H9 (cell line): Measurements from ENCODE around the gene ABCD1. TPM values are rescaled to one million over a fixed set of nuclear protein-coding genes. Genes with fewer than 3 reads are reported as not detected.

Source experiments
- DNase-seq: peaks from one replicate; pipeline ENCODE4 v3.0.0-alpha.2; 2017
- H2AFZ ChIP-seq: one replicate; pipeline ENCODE4 v1.6.1; 2013; ENCODE audit warnings: mild to moderate bottlenecking, low read length, control low read depth, moderate library complexity
- H2AK5ac ChIP-seq: 2 replicates; pipeline ENCODE4 v1.6.1; 2013; ENCODE audit warnings: low read length, control low read depth, mixed read lengths; ENCODE audit not compliant: insufficient read length
- H2BK120ac ChIP-seq: one replicate; pipeline ENCODE4 v1.6.1; 2013; ENCODE audit warnings: low read depth, mild to moderate bottlenecking, low read length, control low read depth, inconsistent platforms; ENCODE audit not compliant: poor library complexity, severe bottlenecking
- H2BK12ac ChIP-seq: 2 replicates; pipeline ENCODE4 v1.6.1; 2013; ENCODE audit warnings: low read length, control low read depth, mixed read lengths, low read depth; ENCODE audit not compliant: insufficient read length
- H2BK15ac ChIP-seq: 2 replicates; pipeline ENCODE4 v1.6.1; 2013; ENCODE audit warnings: low read depth, low read length, control low read depth
- H2BK20ac ChIP-seq: one replicate; pipeline ENCODE4 v1.6.1; 2013; ENCODE audit warnings: low read depth, mild to moderate bottlenecking, low read length, control low read depth, inconsistent platforms; ENCODE audit not compliant: poor library complexity, severe bottlenecking
- H2BK5ac ChIP-seq: 2 replicates; pipeline ENCODE4 v1.6.1; 2013; ENCODE audit warnings: low read length, control low read depth, mixed read lengths; ENCODE audit not compliant: insufficient read length
- H3K14ac ChIP-seq: 2 replicates; pipeline ENCODE4 v1.6.1; 2013; ENCODE audit warnings: low read length, control low read depth; ENCODE audit not compliant: insufficient read depth
- H3K18ac ChIP-seq: 2 replicates; pipeline ENCODE4 v1.6.1; 2013; ENCODE audit warnings: low read depth, mild to moderate bottlenecking, mixed read lengths, low read length, control low read depth; ENCODE audit not compliant: insufficient read length
- H3K23ac ChIP-seq: 2 replicates; pipeline ENCODE4 v1.6.1; 2013; ENCODE audit warnings: low read length, control low read depth, mixed read lengths, low read depth; ENCODE audit not compliant: insufficient read length
- H3K23me2 ChIP-seq: 2 replicates; pipeline ENCODE4 v1.6.1; 2013; ENCODE audit warnings: low read depth, mild to moderate bottlenecking, mixed read lengths, low read length, control low read depth; ENCODE audit not compliant: insufficient read length, poor library complexity, severe bottlenecking
- H3K27ac ChIP-seq: 2 replicates; pipeline ENCODE4 v1.5.1; 2013; ENCODE audit warnings: low read length, control low read depth, mixed read lengths, low read depth; ENCODE audit not compliant: insufficient read length
- H3K27me3 ChIP-seq: 2 replicates; pipeline ENCODE4 v1.6.1; 2013; ENCODE audit warnings: low read length, control low read depth, inconsistent platforms; ENCODE audit not compliant: insufficient read depth
- H3K4ac ChIP-seq: 2 replicates; pipeline ENCODE4 v1.6.1; 2013; ENCODE audit warnings: low read depth, mild to moderate bottlenecking, control low read depth, inconsistent platforms, low read length, moderate library complexity
- H3K4me1 ChIP-seq: 2 replicates; pipeline ENCODE4 v1.6.1; 2013; ENCODE audit warnings: low read length, control low read depth, inconsistent platforms; ENCODE audit not compliant: insufficient read depth
- H3K4me2 ChIP-seq: 2 replicates; pipeline ENCODE4 v1.6.1; 2013; ENCODE audit warnings: low read length, control low read depth, mixed read lengths; ENCODE audit not compliant: insufficient read length, insufficient read depth
- H3K56ac ChIP-seq: 2 replicates; pipeline ENCODE4 v1.6.1; 2013; ENCODE audit warnings: low read depth, mild to moderate bottlenecking, mixed read lengths, low read length, control low read depth; ENCODE audit not compliant: insufficient read length
- H3K79me1 ChIP-seq: 2 replicates; pipeline ENCODE4 v1.6.1; 2013; ENCODE audit warnings: low read depth, mild to moderate bottlenecking, moderate library complexity, low read length, control low read depth, inconsistent platforms; ENCODE audit not compliant: insufficient read depth, poor library complexity, severe bottlenecking
- H3K79me2 ChIP-seq: 2 replicates; pipeline ENCODE4 v1.6.1; 2013; ENCODE audit warnings: low read length, control low read depth, inconsistent platforms; ENCODE audit not compliant: insufficient read depth
- H3K9ac ChIP-seq: 2 replicates; pipeline ENCODE4 v1.6.1; 2013; ENCODE audit warnings: low read length, control low read depth, mixed read lengths; ENCODE audit not compliant: insufficient read length; ENCODE audit errors: extremely low read depth
- H3K9me3 ChIP-seq: one replicate; pipeline ENCODE4 v1.6.1; 2013; ENCODE audit warnings: low read depth, low read length, inconsistent platforms; ENCODE audit not compliant: control insufficient read depth
- H3T11ph ChIP-seq: one replicate; pipeline ENCODE4 v1.6.1; 2013; ENCODE audit warnings: mild to moderate bottlenecking, low read length, control low read depth, inconsistent platforms
- H4K20me1 ChIP-seq: one replicate; pipeline ENCODE4 v1.6.1; 2013; ENCODE audit not compliant: control insufficient read depth, insufficient read length, insufficient read depth
- H4K5ac ChIP-seq: 2 replicates; pipeline ENCODE4 v1.6.1; 2013; ENCODE audit warnings: low read depth, mild to moderate bottlenecking, mixed read lengths, low read length, control low read depth; ENCODE audit not compliant: insufficient read length
- H4K8ac ChIP-seq: replicated peaks from 2 replicates; pipeline ENCODE4 v1.6.1; 2013; ENCODE audit warnings: low read length, control low read depth, mixed read lengths, low read depth; ENCODE audit not compliant: insufficient read length
- H4K91ac ChIP-seq: 2 replicates; pipeline ENCODE4 v1.6.1; 2013; ENCODE audit warnings: low read depth, mild to moderate bottlenecking, moderate library complexity, mixed read lengths, low read length, control low read depth; ENCODE audit not compliant: insufficient read length
- H3K27ac Mint-ChIP-seq, 3 experiments: 2 replicates in 2 of 3; 3 replicates in 1 of 3; pipeline ENCODE4 v1.8.0; 2020 to 2021; ENCODE audit warnings: mixed read lengths in 3 of 3, mild to moderate bottlenecking in 1 of 3, moderate library complexity in 1 of 3
- H3K27me3 Mint-ChIP-seq: 2 replicates; pipeline ENCODE4 v1.8.0; 2021; ENCODE audit warnings: low read depth, mild to moderate bottlenecking, moderate library complexity, mixed read lengths
- H3K36me3 Mint-ChIP-seq, 3 experiments: 2 replicates in 2 of 3; 3 replicates in 1 of 3; pipeline ENCODE4 v1.8.0; 2020 to 2021; ENCODE audit warnings: low read depth in 3 of 3, mixed read lengths in 3 of 3; ENCODE audit not compliant: insufficient read depth in 1 of 3
- H3K4me1 Mint-ChIP-seq, 2 experiments: 2 replicates each; pipeline ENCODE4 v1.8.0; 2020; ENCODE audit warnings: mixed read lengths in 2 of 2
- H3K4me3 Mint-ChIP-seq, 2 experiments: 2 replicates in 1 of 2; 3 replicates in 1 of 2; pipeline ENCODE4 v1.8.0; 2020 to 2021; ENCODE audit warnings: mild to moderate bottlenecking in 2 of 2, mixed read lengths in 2 of 2, moderate library complexity in 1 of 2
- H3K9me3 Mint-ChIP-seq, 2 experiments: 2 replicates in 1 of 2; 3 replicates in 1 of 2; pipeline ENCODE4 v1.8.0; 2020; ENCODE audit warnings: mild to moderate bottlenecking in 2 of 2, mixed read lengths in 2 of 2, moderate library complexity in 1 of 2
- WGBS: extraction: QIAGEN DNeasy Blood & Tissue Kit; methylation state at CpG from one replicate; pipeline ENCODE4 v1.1.7; 2013; ENCODE audit warnings: missing lambda C conversion rate, low lambda C conversion rate, mixed read lengths; ENCODE audit not compliant: insufficient read length; ENCODE audit errors: extremely low coverage; 5-methylcytosine and 5-hydroxymethylcytosine counted together
- total RNA-seq: library from RNA; stranded (reverse); gene quantifications from 2 replicates; pipeline ENCODE4 v1.2.1, GENCODE V29; 2021
- TF ChIP-seq, protein P1 (sequence below): fragments of 200-600 bp; sonication (generic); conservative IDR thresholded peaks from 3 replicates; pipeline ENCODE4 v1.8.0; 2021; ENCODE audit warnings: antibody characterized with exemption, mild to moderate bottlenecking

Gene ABCD1
- total RNA-seq, 1 experiment from 2014 or later, result 11.1 TPM

DNA sequence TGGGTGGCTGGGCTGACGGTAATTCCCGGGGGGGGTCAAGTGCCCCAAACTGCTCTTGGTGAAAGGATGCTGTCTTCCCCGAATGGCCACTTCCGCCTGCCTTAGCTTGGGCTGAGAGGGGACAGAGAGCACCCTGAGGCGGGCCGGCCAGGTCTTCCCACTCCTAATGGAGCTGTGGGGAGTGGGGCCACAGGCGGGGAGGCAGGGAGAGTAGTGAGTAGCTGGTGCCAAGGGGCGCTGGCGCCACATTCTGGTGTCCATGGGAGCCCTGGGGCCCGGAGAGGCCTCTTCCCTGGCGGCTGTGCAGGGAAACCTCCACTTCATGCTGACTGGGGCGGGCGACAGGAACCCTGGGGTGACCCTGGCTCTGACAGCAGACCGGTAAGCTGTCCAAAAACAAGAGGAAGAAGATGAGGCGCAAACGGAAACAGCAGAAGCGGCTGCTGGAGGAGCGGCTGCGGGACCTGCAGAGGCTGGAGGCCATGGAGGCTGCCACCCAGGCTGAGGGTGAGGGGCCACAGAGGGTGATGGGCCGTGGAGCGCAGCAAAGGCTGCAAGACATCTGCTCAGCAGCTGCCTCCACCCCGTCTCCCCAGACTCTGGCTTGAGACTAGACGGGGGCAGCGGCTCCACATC is 58.8 kb downstream of the ABCD1 start:
- Histone ChIP-seq H3K4me1 (no peaks in the 10 kb centered on the region), H4K5ac (no peak overlapping the region), H2BK12ac (no peak overlapping the region), H3K23me2 (no peaks in the 10 kb centered on the region), H2BK15ac (no peak overlapping the region), H3K9ac (no peak overlapping the region), H3K23ac (no peak overlapping the region), H2BK20ac (no peak overlapping the region), H2AFZ (no peak overlapping the region), H4K8ac (no peak overlapping the region), H4K20me1 (no peaks in the 10 kb centered on the region), H3K79me2 (no peaks in the 10 kb centered on the region), H3K14ac (no peak overlapping the region), H3K27me3 (no peaks in the 10 kb centered on the region), H3K27ac (no peak overlapping the region), H3K18ac (no peak overlapping the region), H2BK5ac (no peak overlapping the region), H3K56ac (no peak overlapping the region), H3K4ac (no peak overlapping the region), H3K4me2 (no peak overlapping the region), H2BK120ac (no peak overlapping the region), H3K9me3 (peaks cover 8% of the 10 kb centered on the region), H2AK5ac (no peak overlapping the region), H3T11ph (no peak overlapping the region), H3K79me1 (no peaks in the 10 kb centered on the region), H4K91ac (no peak overlapping the region)
- Mint-ChIP-seq H3K27me3 (peaks cover 2% of the 10 kb centered on the region; the same call in 1 of the 2 replicates), H3K4me1 (peaks cover 4 to 8% of the 10 kb centered on the region in 2 experiments), H3K9me3 (peaks cover 44 to 64% of the 10 kb centered on the region in 2 experiments), H3K27ac (no peak overlapping the region), H3K4me3 (no peak overlapping the region), H3K36me3 (peaks cover 12 to 31% (median 17%) of the 10 kb centered on the region in 3 experiments; a peak in 6 of 7 replicates)
- DNase-seq, result no peak
- no CpG with 5 or more reads among the region's 24 CpGs for WGBS
- TF ChIP-seq, protein P1, sequence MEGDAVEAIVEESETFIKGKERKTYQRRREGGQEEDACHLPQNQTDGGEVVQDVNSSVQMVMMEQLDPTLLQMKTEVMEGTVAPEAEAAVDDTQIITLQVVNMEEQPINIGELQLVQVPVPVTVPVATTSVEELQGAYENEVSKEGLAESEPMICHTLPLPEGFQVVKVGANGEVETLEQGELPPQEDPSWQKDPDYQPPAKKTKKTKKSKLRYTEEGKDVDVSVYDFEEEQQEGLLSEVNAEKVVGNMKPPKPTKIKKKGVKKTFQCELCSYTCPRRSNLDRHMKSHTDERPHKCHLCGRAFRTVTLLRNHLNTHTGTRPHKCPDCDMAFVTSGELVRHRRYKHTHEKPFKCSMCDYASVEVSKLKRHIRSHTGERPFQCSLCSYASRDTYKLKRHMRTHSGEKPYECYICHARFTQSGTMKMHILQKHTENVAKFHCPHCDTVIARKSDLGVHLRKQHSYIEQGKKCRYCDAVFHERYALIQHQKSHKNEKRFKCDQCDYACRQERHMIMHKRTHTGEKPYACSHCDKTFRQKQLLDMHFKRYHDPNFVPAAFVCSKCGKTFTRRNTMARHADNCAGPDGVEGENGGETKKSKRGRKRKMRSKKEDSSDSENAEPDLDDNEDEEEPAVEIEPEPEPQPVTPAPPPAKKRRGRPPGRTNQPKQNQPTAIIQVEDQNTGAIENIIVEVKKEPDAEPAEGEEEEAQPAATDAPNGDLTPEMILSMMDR, result no peak
